HG03025 (cell line): ENCODE measurements around the gene ZSWIM6.

Experiments used
- ATAC-seq: cut with Tn5 transposase; IDR thresholded peaks from one replicate; pipeline ENCODE4 v1.9.1; 2021; ENCODE audit warnings: mild to moderate bottlenecking, moderate library complexity; ENCODE audit not compliant: unreplicated experiment, low FRiP score

Gene ZSWIM6

GRCh38 chr5:61330341-61330844 is 1.7 kb upstream of the ZSWIM6 start:
- ATAC-seq = no peak

- ATAC-seq = peak; percentile 29
Measured at GRCh38 chr5:61330845-61331406, 1.1 kb upstream of the ZSWIM6 start.

- ATAC-seq = peak; percentile 0
Measured at GRCh38 chr5:61332358-61332749, 296 bp downstream of the ZSWIM6 start.

GRCh38 chr5:61332851-61333320 is 828 bp downstream of the ZSWIM6 start:
- ATAC-seq = no peak

- ATAC-seq = no peak
Measured at GRCh38 chr5:61333321-61333953, 1.4 kb downstream of the ZSWIM6 start.

GRCh38 chr5:61333954-61334867 is 2.2 kb downstream of the ZSWIM6 start:
- ATAC-seq = no peak

- ATAC-seq = no peak
Measured at GRCh38 chr5:61334868-61335615, 3.0 kb downstream of the ZSWIM6 start.

- ATAC-seq = no peak
Measured at GRCh38 chr5:61339764-61340163, 7.7 kb downstream of the ZSWIM6 start.

- no peak for ATAC-seq
Measured at GRCh38 chr5:61340775-61341361, 8.8 kb downstream of the ZSWIM6 start.

GRCh38 chr5:61342071-61342501 is 10.0 kb downstream of the ZSWIM6 start:
- ATAC-seq = no peak

GRCh38 chr5:61344187-61344944 is 12.3 kb downstream of the ZSWIM6 start:
- no peak for ATAC-seq

- no peak for ATAC-seq
Measured at GRCh38 chr5:61346511-61346910, 14.5 kb downstream of the ZSWIM6 start.

- no peak for ATAC-seq
Measured at GRCh38 chr5:61347080-61347479, 15.0 kb downstream of the ZSWIM6 start.

- no peak for ATAC-seq
Measured at GRCh38 chr5:61348447-61348846, 16.4 kb downstream of the ZSWIM6 start.

GRCh38 chr5:61349935-61350334 is 17.9 kb downstream of the ZSWIM6 start:
- no peak for ATAC-seq

GRCh38 chr5:61350535-61350934 is 18.5 kb downstream of the ZSWIM6 start:
- ATAC-seq = no peak

GRCh38 chr5:61351733-61352132 is 19.7 kb downstream of the ZSWIM6 start:
- no peak for ATAC-seq

- ATAC-seq = no peak
Measured at GRCh38 chr5:61352180-61352579, 20.1 kb downstream of the ZSWIM6 start.

GRCh38 chr5:61352612-61353156 is 20.6 kb downstream of the ZSWIM6 start:
- no peak for ATAC-seq
